K562 (cell line): ENCODE data around the gene NKIRAS1. TPM values are rescaled to one million over a fixed set of nuclear protein-coding genes. Genes with fewer than 3 reads are reported as not detected.
A peak's percentile ranks its signal among the peaks of the same experiment; 100 is the strongest.

Experiments
- ATF1 ChIP-seq, 2 experiments: fragments of 450-650 bp in 1 of 2; IDR thresholded peaks; 2 replicates each; pipeline ENCODE4 v1.6.1; 2016; ENCODE audit warnings: missing compliant biosample characterization in 1 of 2, missing genetic modification characterization in 1 of 2
- DMBX1 ChIP-seq: fragments of 250-450 bp; sonication (Bioruptor Pico); IDR thresholded peaks from 2 replicates; pipeline ENCODE4 v1.8.0; 2022; ENCODE audit warnings: inconsistent platforms, mild to moderate bottlenecking, moderate library complexity, borderline replicate concordance
- ETS2 ChIP-seq: IDR thresholded peaks from 2 replicates; pipeline ENCODE4 v1.6.1; 2016; ENCODE audit warnings: borderline replicate concordance, missing genetic modification characterization, mild to moderate bottlenecking, moderate library complexity, missing compliant biosample characterization; ENCODE audit not compliant: poor library complexity, severe bottlenecking
- LEF1 ChIP-seq: fragments of 450-650 bp; IDR thresholded peaks from 2 replicates; pipeline ENCODE4 v1.6.1; 2016; ENCODE audit warnings: mild to moderate bottlenecking
- MCM7 ChIP-seq, 2 experiments: fragments of 450-650 bp; IDR thresholded peaks; 2 replicates each; pipeline ENCODE4 v1.6.1; 2016 to 2018
- NFATC3 ChIP-seq: fragments of 450-650 bp; IDR thresholded peaks from 2 replicates; pipeline ENCODE4 v1.6.1; 2017; ENCODE audit warnings: mild to moderate bottlenecking
- PURB ChIP-seq: sonication (generic); formaldehyde crosslinking; IDR thresholded peaks from 2 replicates; pipeline ENCODE4 v1.9.0; 2021; ENCODE audit warnings: low read depth, mild to moderate bottlenecking, missing genetic modification reagents
- SMC3 ChIP-seq: conservative IDR thresholded peaks from 2 replicates; pipeline ENCODE4 v1.6.1; 2011; ENCODE audit warnings: low read depth, low read length, improper control_type of control experiment; ENCODE audit not compliant: insufficient read depth
- ZNF174 ChIP-seq: fragments of 250-450 bp; sonication (Bioruptor Pico); IDR thresholded peaks from 2 replicates; pipeline ENCODE4 v1.4.0; 2020; ENCODE audit warnings: mild to moderate bottlenecking
- ZNF253 ChIP-seq: fragments of 250-450 bp; sonication (Bioruptor Pico); conservative IDR thresholded peaks from 2 replicates; pipeline ENCODE4 v1.6.1; 2021; ENCODE audit warnings: mild to moderate bottlenecking
- polyA plus RNA-seq, 8 experiments: library from polyadenylated mRNA; depleted of rRNA in 4 of 8; stranded (reverse) in 5 of 8; unstranded in 3 of 8; fragments of >200 nt; fragmentation: Nextera tagmentation in 2 of 8; fragmentation: Illumina TruSeq in 1 of 8; extraction: Ambion mirVana in 2 of 8; extraction: Trizol in 1 of 8; gene quantifications; 2 replicates each; pipeline versions ENCODE4 v1.2.1 to v1.2.3, GENCODE V29; 2011 to 2014; ENCODE audit warnings: inconsistent platforms in 1 of 8, missing spikeins in 1 of 8
- total RNA-seq, 7 experiments: library from RNA; depleted of rRNA in 6 of 7; stranded (reverse); fragments of >200 nt in 6 of 7; fragmentation: Illumina TruSeq in 2 of 7; extraction: Trizol in 2 of 7; gene quantifications; 2 replicates each; pipeline versions ENCODE4 v1.2.1 to v1.2.3, GENCODE V29; 2011 to 2021; ENCODE audit warnings: low replicate concordance in 1 of 7
- TF ChIP-seq, protein P1 (sequence below): fragments of 250-450 bp; sonication (Bioruptor Pico); IDR thresholded peaks from 2 replicates; pipeline ENCODE4 v1.5.0; 2021; ENCODE audit warnings: mild to moderate bottlenecking, borderline replicate concordance
- TF ChIP-seq, protein P2 (sequence below): sonication (generic); formaldehyde crosslinking; IDR thresholded peaks from 2 replicates; pipeline ENCODE4 v1.8.0; 2023; ENCODE audit warnings: missing genetic modification reagents, mild to moderate bottlenecking, borderline replicate concordance
- TF ChIP-seq, protein P3 (sequence below): fragments of 250-450 bp; sonication (Bioruptor Pico); IDR thresholded peaks from 2 replicates; pipeline ENCODE4 v1.4.0; 2020

NKIRAS1 gene
- total and polyA plus RNA-seq, 9 of the 15 experiments (the other 6 are each of a cell fraction or from before 2014, with no cell fraction given), result 5.1 to 10.3 (median 6.3) TPM

DNA sequence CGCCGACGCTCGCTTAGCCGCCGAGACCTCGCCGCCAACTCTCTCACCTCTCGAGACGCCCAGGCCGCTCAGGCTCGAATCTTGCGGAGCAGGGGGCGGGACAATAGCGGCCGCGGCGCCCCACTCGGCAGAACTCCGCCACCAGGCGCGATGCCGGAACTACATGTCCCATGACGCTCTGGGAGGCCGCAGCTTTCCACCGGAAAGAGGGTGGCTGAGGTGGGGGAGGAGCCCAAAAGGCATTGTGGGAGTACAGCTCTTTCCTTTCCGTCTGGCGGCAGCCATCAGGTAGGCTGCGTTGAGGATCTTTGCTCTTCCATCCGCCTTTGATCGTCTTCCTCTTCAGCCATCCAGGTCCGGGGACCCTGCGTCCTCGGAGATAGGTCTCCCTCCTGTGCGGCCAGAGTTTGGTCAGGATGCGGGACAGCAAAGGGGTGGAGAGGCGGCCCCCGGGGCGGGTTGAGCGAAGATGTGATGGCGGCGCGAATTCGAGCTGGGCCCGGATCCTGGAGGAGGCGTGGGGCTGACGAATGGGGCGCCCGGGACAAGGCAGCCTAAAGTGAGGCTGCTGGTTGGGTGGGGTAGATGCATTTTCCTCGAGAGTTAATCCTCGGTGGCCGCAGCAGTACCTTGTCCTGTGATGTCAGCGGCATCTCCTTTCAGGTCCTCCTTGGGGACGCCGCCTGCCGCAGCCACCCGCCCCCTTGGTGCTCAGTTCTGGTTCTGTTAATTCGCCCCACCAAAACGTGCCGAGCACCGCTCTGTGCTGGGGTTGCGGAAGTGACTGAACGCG, at the start of gene NKIRAS1, which contains the start of gene RPL15 (continued):
- TF ChIP-seq, protein P1, sequence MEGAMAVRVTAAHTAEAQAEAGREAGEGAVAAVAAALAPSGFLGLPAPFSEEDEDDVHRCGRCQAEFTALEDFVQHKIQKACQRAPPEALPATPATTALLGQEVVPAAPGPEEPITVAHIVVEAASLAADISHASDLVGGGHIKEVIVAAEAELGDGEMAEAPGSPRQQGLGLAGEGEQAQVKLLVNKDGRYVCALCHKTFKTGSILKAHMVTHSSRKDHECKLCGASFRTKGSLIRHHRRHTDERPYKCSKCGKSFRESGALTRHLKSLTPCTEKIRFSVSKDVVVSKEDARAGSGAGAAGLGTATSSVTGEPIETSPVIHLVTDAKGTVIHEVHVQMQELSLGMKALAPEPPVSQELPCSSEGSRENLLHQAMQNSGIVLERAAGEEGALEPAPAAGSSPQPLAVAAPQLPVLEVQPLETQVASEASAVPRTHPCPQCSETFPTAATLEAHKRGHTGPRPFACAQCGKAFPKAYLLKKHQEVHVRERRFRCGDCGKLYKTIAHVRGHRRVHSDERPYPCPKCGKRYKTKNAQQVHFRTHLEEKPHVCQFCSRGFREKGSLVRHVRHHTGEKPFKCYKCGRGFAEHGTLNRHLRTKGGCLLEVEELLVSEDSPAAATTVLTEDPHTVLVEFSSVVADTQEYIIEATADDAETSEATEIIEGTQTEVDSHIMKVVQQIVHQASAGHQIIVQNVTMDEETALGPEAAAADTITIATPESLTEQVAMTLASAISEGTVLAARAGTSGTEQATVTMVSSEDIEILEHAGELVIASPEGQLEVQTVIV, result peak; percentile 54; the same call in 1 of the 2 replicates
- TF ChIP-seq ATF1 (CRISPR knock-in tag; IDR thresholded peaks at IDR 0.05), result no peak
- TF ChIP-seq ATF1 (tag; IDR thresholded peaks at IDR 0.05), result peak; percentile 84
- peak; percentile 86 for TF ChIP-seq LEF1
- TF ChIP-seq, protein P2, sequence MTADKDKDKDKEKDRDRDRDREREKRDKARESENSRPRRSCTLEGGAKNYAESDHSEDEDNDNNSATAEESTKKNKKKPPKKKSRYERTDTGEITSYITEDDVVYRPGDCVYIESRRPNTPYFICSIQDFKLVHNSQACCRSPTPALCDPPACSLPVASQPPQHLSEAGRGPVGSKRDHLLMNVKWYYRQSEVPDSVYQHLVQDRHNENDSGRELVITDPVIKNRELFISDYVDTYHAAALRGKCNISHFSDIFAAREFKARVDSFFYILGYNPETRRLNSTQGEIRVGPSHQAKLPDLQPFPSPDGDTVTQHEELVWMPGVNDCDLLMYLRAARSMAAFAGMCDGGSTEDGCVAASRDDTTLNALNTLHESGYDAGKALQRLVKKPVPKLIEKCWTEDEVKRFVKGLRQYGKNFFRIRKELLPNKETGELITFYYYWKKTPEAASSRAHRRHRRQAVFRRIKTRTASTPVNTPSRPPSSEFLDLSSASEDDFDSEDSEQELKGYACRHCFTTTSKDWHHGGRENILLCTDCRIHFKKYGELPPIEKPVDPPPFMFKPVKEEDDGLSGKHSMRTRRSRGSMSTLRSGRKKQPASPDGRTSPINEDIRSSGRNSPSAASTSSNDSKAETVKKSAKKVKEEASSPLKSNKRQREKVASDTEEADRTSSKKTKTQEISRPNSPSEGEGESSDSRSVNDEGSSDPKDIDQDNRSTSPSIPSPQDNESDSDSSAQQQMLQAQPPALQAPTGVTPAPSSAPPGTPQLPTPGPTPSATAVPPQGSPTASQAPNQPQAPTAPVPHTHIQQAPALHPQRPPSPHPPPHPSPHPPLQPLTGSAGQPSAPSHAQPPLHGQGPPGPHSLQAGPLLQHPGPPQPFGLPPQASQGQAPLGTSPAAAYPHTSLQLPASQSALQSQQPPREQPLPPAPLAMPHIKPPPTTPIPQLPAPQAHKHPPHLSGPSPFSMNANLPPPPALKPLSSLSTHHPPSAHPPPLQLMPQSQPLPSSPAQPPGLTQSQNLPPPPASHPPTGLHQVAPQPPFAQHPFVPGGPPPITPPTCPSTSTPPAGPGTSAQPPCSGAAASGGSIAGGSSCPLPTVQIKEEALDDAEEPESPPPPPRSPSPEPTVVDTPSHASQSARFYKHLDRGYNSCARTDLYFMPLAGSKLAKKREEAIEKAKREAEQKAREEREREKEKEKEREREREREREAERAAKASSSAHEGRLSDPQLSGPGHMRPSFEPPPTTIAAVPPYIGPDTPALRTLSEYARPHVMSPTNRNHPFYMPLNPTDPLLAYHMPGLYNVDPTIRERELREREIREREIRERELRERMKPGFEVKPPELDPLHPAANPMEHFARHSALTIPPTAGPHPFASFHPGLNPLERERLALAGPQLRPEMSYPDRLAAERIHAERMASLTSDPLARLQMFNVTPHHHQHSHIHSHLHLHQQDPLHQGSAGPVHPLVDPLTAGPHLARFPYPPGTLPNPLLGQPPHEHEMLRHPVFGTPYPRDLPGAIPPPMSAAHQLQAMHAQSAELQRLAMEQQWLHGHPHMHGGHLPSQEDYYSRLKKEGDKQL (CRISPR knock-in tag), result no peak
- TF ChIP-seq PURB, result no peak
- TF ChIP-seq ZNF253 (CRISPR knock-in tag), result no peak
- no peak for TF ChIP-seq NFATC3
- TF ChIP-seq ZNF174 (CRISPR knock-in tag), result no peak
- TF ChIP-seq ETS2 (tag), result no peak
- TF ChIP-seq, protein P3, sequence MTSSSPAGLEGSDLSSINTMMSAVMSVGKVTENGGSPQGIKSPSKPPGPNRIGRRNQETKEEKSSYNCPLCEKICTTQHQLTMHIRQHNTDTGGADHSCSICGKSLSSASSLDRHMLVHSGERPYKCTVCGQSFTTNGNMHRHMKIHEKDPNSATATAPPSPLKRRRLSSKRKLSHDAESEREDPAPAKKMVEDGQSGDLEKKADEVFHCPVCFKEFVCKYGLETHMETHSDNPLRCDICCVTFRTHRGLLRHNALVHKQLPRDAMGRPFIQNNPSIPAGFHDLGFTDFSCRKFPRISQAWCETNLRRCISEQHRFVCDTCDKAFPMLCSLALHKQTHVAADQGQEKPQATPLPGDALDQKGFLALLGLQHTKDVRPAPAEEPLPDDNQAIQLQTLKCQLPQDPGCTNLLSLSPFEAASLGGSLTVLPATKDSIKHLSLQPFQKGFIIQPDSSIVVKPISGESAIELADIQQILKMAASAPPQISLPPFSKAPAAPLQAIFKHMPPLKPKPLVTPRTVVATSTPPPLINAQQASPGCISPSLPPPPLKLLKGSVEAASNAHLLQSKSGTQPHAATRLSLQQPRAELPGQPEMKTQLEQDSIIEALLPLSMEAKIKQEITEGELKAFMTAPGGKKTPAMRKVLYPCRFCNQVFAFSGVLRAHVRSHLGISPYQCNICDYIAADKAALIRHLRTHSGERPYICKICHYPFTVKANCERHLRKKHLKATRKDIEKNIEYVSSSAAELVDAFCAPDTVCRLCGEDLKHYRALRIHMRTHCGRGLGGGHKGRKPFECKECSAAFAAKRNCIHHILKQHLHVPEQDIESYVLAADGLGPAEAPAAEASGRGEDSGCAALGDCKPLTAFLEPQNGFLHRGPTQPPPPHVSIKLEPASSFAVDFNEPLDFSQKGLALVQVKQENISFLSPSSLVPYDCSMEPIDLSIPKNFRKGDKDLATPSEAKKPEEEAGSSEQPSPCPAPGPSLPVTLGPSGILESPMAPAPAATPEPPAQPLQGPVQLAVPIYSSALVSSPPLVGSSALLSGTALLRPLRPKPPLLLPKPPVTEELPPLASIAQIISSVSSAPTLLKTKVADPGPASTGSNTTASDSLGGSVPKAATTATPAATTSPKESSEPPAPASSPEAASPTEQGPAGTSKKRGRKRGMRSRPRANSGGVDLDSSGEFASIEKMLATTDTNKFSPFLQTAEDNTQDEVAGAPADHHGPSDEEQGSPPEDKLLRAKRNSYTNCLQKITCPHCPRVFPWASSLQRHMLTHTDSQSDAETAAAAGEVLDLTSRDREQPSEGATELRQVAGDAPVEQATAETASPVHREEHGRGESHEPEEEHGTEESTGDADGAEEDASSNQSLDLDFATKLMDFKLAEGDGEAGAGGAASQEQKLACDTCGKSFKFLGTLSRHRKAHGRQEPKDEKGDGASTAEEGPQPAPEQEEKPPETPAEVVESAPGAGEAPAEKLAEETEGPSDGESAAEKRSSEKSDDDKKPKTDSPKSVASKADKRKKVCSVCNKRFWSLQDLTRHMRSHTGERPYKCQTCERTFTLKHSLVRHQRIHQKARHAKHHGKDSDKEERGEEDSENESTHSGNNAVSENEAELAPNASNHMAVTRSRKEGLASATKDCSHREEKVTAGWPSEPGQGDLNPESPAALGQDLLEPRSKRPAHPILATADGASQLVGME (CRISPR knock-in tag), result peak; percentile 82
- TF ChIP-seq MCM7 (IDR thresholded peaks at IDR 0.05), result no peak
- peak; percentile 20; the same call in 1 of the 2 replicates for TF ChIP-seq SMC3
- 0 out of 2 replicates have a peak, but pooled peaks have one; percentile 44 for TF ChIP-seq DMBX1 (CRISPR knock-in tag)
